Measurements from ENCODE around the gene UVRAG.

DNA sequence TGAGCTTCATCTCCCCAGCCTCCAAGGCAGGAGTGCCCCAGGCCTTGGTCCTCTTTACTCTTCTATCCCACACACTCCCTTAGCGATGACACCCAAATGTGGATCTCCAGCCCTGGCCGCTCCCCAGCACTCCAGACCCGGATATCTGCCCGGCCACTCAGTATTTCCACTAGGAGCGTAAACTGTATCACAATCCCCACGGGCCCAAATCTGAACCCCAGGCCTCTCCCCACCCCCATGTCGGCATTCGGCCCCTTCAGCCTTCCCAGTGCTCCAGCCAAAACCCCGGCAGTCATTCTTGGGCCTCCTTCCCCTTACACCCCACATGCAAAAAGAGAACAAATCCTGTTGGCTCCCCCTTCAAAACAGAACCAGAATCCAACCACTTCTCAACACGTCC, 370.5 kb downstream of the UVRAG start:
- TF ChIP-seq, protein P1, sequence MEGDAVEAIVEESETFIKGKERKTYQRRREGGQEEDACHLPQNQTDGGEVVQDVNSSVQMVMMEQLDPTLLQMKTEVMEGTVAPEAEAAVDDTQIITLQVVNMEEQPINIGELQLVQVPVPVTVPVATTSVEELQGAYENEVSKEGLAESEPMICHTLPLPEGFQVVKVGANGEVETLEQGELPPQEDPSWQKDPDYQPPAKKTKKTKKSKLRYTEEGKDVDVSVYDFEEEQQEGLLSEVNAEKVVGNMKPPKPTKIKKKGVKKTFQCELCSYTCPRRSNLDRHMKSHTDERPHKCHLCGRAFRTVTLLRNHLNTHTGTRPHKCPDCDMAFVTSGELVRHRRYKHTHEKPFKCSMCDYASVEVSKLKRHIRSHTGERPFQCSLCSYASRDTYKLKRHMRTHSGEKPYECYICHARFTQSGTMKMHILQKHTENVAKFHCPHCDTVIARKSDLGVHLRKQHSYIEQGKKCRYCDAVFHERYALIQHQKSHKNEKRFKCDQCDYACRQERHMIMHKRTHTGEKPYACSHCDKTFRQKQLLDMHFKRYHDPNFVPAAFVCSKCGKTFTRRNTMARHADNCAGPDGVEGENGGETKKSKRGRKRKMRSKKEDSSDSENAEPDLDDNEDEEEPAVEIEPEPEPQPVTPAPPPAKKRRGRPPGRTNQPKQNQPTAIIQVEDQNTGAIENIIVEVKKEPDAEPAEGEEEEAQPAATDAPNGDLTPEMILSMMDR (IDR thresholded peaks at IDR 0.05) = no peak
- no peak for TF ChIP-seq POLR2A (IDR thresholded peaks at IDR 0.05)
- TF ChIP-seq EP300 (IDR thresholded peaks at IDR 0.05) = no peak
- no peak for TF ChIP-seq POLR2AphosphoS5 (IDR thresholded peaks at IDR 0.05)

All from upper lobe of left lung (tissue), 4 donors.